GM12878 (cell line): Measurements from ENCODE around the gene OLFML3.

Source experiments
- ATF7 ChIP-seq: fragments of 450-650 bp; IDR thresholded peaks from 2 replicates; pipeline ENCODE4 v1.6.1; 2016; ENCODE audit warnings: low read depth, mild to moderate bottlenecking
- BCL3 ChIP-seq: IDR thresholded peaks from 2 replicates; pipeline ENCODE4 v1.6.1; 2011; ENCODE audit warnings: borderline replicate concordance, low read depth, mild to moderate bottlenecking, moderate library complexity, low read length; ENCODE audit not compliant: insufficient read depth, poor library complexity, severe bottlenecking
- CTCF ChIP-seq, 3 experiments: IDR thresholded peaks in 2 of 3; conservative IDR thresholded peaks in 1 of 3; 2 replicates each; pipeline ENCODE4 v1.5.1; 2011; ENCODE audit warnings: low read depth in 3 of 3, low read length in 3 of 3, mild to moderate bottlenecking in 3 of 3, control low read depth in 2 of 3, moderate library complexity in 2 of 3, inconsistent platforms in 1 of 3, mixed read lengths in 1 of 3; ENCODE audit not compliant: control insufficient read depth in 2 of 3, insufficient read depth in 1 of 3; ENCODE audit errors: extremely low read depth in 1 of 3
- EP300 ChIP-seq, 2 experiments: fragments of 150-350 bp in 1 of 2; IDR thresholded peaks; 2 replicates each; pipeline ENCODE4 v1.6.1; 2011 to 2012; ENCODE audit warnings: low read depth in 2 of 2, low read length in 2 of 2, borderline replicate concordance in 1 of 2, improper control_type of control experiment in 1 of 2, inconsistent platforms in 1 of 2; ENCODE audit not compliant: control insufficient read depth in 1 of 2
- FOS ChIP-seq: IDR thresholded peaks from 3 replicates; pipeline ENCODE4 v1.6.1; 2011; ENCODE audit warnings: borderline replicate concordance; ENCODE audit not compliant: insufficient read length; ENCODE audit errors: extremely low read depth
- FOXM1 ChIP-seq: IDR thresholded peaks from 2 replicates; pipeline ENCODE4 v1.6.1; 2012; ENCODE audit warnings: low read depth, mild to moderate bottlenecking, inconsistent platforms, low read length, moderate library complexity
- IRF4 ChIP-seq: IDR thresholded peaks from 2 replicates; pipeline ENCODE4 v1.6.1; 2011; ENCODE audit warnings: low read depth, low read length
- NFYB ChIP-seq: IDR thresholded peaks from 2 replicates; pipeline ENCODE4 v1.6.1; 2011; ENCODE audit warnings: low read depth, mild to moderate bottlenecking, low read length, improper control_type of control experiment, moderate library complexity; ENCODE audit not compliant: insufficient read depth
- SP1 ChIP-seq: IDR thresholded peaks from one replicate; pipeline ENCODE4 v1.6.1; 2011; ENCODE audit warnings: low read depth, low read length
- SPI1 ChIP-seq: IDR thresholded peaks from 2 replicates; pipeline ENCODE4 v1.6.1; 2011; ENCODE audit warnings: low read depth, mild to moderate bottlenecking, low read length, moderate library complexity, borderline replicate concordance; ENCODE audit not compliant: insufficient read depth
- SUPT20H ChIP-seq: IDR thresholded peaks from 2 replicates; pipeline ENCODE4 v1.6.1; 2011; ENCODE audit warnings: low read depth, mild to moderate bottlenecking, low read length, moderate library complexity, borderline replicate concordance; ENCODE audit not compliant: control insufficient read depth
- TARDBP ChIP-seq: IDR thresholded peaks from 2 replicates; pipeline ENCODE4 v1.6.1; 2016; ENCODE audit warnings: borderline replicate concordance
- ZBTB4 ChIP-seq: fragments of 450-650 bp; formaldehyde crosslinking; IDR thresholded peaks from 2 replicates; pipeline ENCODE4 v1.4.0; 2022; ENCODE audit warnings: mild to moderate bottlenecking, moderate library complexity
- ZNF592 ChIP-seq: fragments of 450-650 bp; IDR thresholded peaks from 2 replicates; pipeline ENCODE4 v1.6.1; 2017; ENCODE audit warnings: mild to moderate bottlenecking, moderate library complexity

- TF ChIP-seq BCL3 (no peak), FOXM1 (no peak), ZBTB4 (CRISPR knock-in tag) (no peak), IRF4 (no peak), NFYB (no peak), FOS (no peak), SP1 (no peak), SPI1 (no peak), ATF7 (no peak), TARDBP (no peak), EP300 (IDR thresholded peaks at IDR 0.05; ENCODE audit: borderline replicate concordance in 1 of 2, control insufficient read depth in 1 of 2, low read depth in 2 of 2, low read length in 2 of 2) (no peak), CTCF (IDR thresholded peaks at IDR 0.05 in 2 of 3, conservative IDR thresholded peaks at IDR 0.05 in 1 of 3; ENCODE audit: control insufficient read depth in 2 of 3, extremely low read depth in 1 of 3, insufficient read depth in 1 of 3, low read depth in 3 of 3, low read length in 3 of 3) (no peak), ZNF592 (no peak), SUPT20H (no peak)
These were observed 19.1 kb downstream of the OLFML3 start for GRCh38 chr1:113998361-113998760.
